Amniotic epithelial cell (primary cell): ENCODE data around the gene VPS35L.

ENCODE experiments used
- DNase-seq: peaks from one replicate; pipeline ENCODE4 v3.0.0-alpha.2; 2010; ENCODE audit warnings: low read depth

VPS35L gene

DNA sequence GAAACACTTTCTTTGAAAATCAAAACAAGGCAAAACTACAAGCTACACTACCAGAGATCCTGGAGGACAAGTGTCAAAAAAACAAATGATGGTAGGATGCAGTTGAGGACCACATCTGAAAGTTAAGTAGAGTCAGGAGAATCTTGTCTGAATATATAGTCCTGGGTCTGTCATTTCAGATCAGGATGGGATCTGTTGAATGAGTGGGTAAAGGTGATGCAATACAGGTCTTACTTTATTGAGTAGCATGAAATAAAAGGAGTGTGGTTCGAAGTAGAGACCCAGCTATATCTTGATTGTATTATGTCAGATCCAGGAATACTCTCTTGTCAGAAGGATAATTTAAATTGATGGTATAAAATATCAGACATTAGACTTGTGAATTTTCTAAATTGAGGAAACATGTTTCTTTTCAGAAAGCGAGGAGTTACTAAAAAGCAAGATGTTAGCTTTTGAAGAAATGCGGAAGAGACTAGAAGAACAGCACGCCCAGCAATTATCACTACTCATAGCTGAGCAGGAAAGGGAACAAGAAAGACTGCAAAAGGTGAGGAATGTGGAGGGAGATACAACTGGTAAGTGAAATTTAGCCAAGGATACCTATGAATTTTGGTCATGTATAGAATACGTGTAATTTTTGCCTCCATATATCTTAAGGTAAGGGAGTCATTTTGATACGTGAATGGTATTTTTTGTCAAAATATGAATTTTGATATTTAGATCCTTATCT lies 15.1 kb upstream of the VPS35L start:
- DNase-seq = no peak

DNA sequence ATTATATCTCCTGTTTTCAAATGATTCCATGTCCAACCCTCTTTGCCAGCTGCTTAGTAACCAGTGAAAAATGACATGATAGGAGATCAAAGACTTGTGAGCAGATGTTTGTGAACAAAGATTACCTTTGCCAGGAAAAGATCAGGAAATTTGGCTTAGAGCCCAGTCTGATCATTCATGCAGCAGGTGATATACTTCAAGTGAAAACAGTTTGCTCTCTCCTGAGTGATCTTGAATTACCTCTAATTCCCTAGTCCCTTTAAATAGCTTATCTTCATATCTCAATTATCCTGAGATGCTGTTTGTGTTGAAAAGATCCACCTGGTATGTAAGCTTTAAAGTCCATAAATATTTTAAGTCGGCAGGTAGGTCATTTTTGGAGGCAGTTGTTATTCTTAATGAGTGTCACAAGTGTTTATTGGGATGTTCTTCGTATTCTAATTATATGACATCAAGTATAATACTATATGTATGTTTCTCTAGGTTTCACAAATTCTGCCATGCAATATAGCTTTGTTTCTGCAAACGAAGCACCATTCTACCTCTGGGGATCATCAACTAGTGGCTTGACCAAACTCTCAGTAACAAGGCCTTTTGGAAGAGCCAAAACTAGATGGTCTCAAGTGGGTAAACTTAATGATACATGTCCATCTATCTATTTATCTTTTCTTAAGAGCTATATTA lies 13.2 kb upstream of the VPS35L start:
- no peak for DNase-seq

DNA sequence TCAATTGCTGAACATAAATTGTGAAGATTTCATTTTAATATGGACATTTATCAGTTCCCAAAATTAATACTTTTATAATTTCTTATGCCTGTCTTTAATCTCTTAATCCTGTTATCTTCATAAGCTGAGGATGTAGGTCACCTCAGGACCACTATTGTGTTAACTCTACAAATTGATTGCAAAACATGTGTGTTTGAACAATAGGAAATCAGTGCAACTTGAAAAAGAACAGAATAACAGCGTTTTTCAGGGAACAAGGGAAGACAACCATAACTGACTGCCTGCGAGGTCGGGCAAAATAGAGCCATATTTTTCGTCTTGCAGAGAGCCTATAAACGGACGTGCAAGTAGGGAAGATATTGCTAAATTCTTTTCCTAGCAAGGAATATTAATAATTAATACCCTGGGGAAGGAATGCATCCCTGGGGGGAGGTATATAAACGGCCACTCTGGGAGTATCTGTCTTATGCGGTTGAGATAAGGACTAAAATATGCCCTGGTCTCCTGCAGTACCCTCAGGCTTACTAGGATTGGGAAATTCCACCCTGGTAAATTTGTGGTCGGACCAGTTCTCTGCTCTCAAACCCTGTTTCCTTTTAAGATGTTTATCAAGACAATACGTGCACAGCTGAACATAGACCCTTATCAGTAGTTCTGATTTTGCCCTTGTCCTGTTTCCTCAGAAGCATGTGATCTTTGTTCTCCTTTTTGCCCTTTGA lies 12.1 kb upstream of the VPS35L start:
- peak; percentile 7 for DNase-seq

DNA sequence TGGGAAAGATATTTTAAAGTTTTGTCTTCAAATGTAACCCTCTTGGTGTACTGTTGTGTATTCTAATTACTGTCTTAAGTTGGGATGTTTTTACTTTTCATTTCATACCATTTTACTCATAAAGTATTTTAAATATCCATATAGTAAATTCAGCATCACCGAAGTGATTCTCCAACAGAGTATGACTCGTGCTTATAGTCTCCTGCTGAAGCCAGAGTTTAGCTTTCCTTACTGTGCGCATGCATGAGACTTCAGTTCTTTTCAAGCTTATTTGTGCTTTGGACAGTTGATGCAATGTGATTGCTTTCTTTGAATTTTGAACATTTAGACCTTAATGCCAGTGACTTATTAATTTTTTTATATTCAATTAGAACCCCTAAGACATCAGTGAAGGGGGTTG lies 7.4 kb upstream of the VPS35L start:
- DNase-seq = no peak

DNA sequence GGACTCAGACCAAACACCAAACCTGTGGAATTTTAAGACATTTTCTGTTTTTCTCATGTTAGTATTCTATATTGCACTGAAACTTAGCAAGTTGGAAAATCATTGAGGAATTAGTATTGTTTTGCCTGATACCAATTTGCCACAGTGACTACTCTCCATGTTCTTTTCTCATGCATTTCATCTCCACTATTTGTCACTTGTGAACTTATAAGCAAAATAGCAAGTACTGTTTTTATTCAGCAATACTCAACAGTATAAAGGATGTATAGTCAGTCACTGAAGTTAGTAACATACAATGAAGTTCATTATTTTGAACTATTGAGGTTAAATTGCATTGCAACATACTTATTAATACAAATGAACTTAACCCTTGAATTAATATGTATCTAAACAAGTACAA lies 5.8 kb upstream of the VPS35L start:
- DNase-seq = no peak

DNA sequence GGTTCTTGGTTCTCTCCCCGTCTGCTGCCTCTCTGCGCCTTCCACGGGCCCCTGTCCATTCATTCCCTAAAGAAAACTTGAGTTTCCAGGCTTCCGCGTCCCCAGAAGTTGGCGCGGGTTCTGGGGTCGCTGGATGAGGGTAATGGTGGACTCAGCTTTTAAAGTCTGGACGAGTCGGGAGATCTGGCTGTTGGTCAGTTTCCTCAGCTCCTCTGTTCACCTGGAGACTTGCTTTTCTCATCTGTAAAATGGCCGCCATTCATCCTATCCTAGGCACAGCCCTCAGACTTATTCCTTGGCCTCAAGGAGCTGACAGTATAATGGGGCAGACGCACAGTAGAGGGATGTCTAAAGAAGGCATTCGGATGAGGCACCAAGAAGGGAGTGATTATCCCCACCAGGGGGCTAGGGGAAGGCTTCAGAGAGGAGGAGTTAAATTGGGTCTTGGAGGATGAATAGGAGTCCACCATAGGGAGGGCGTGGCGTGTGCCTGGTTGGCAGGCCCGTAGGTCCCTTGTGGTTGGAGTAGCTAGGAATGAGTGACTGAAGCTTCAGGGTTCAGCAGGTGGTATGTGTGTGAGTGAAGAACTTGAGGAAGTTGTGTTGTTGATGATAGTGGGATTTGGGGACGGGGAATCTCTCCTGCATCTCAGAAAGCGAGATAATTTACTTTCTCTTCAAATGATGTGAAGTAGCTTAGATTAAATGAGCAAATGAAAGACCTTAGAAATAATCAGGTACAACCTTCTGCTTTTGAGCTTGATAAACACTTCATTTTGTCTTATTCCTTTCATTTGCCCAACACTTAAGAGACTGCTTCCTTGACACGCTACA lies 652 bp downstream of the VPS35L start:
- DNase-seq = peak; percentile 36

DNA sequence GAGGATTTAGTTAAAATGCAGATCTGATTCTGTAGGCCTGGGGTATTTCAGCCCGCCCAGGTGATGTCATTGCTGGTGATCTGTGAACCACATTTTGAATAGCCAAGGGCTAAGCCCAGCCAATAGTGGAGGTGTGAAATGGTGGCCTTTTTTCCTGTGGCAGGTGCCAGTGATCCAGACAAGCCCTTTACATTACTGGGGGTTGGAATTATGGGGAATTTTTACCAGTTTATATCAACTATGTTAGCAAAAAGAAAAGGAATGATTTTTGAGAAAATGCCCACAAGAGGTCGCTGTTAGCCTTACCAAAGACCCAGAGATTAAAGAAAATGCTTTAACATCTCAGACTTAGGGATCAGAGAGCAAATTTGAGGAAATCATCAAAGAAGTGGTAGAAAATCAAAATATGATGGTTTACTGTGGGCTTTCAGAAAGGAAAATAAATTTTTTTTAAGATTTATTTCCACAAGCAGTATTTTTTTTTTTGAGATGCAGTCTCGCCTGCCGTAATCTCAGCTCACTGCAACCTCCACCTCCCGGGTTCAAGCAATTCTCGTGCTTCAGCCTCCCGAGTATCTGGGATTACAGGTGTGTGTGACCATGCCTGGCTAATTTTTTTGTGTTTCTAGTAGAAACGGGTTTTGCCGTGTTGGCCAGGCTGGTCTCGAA lies 3.9 kb downstream of the VPS35L start:
- peak; percentile 62 for DNase-seq

DNA sequence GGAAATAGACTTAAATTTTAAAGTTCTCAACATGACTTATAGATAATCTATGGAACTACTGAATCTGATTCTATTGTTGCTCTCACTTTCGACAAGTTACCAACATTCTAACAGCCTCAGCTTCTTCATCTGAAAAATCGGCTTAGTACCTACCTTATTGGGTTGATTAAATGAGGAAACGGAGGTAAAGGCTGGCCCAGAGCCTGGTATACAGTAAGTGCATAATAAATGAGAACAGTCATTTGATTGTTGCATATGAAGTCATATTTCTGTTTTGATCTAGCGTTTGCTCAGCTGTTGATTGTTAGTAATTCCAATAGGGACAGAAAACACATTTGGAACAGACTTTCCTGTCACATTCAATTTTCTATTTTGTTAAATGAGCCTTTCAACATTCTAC lies 4.6 kb downstream of the VPS35L start:
- no peak for DNase-seq

DNA sequence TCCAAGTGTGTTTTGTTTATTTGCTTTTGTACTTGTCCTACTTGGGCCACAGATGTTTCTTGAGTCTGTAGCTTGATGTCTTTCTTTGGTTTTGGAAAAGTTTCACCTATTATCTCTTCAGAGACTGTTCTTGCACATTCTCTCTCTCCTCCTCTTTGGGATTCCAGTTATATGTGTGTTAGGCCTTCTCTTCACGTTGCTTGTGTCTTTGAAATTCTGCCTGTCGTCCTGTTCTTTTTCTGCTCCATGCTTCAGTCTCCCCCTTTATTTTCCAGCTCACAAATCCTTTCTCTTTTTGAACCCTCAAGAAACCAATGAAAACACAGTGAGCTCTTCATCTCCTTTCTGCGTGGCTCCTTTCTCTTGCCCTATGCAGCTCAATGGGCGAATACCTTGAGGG lies 7.9 kb downstream of the VPS35L start:
- DNase-seq = no peak

DNA sequence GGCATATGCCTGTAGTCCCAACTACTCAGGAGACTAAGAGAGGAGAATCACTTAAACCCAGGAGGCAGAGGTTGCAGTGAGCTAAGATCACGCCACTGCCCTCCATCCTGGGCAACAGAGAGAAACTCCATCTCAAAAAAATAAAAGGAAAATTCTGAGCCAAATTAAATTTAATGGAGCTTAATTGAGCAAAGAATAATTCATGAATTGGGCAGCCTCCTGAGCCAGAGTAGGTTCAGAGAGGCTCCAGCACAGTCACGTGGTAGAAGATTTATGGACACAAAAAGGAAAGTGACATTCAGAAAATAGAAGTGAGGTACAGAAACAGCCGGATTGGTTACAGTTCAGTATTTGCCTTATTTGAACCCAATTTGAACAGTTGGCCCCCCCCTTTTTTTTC lies 10.9 kb downstream of the VPS35L start:
- DNase-seq = no peak

DNA sequence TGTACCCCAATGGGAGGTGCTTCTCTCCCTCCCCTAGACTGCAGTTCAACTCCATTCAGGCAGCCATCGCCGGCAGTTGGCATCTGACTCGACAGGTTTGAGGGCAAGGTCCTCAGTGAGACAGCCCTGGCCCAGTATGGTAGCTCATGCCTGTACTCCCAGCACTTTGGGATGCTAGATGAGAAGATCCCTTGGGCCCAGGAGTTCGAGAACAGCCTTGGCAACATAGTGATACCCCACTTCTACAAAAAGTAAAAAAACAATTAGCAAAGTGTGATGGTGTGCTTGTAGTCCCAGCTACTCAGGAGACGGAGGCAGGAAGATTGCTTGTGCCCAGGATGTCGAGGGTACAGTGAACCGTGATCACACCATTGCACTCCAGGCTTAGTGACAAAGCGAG lies 12.1 kb downstream of the VPS35L start:
- no peak for DNase-seq

DNA sequence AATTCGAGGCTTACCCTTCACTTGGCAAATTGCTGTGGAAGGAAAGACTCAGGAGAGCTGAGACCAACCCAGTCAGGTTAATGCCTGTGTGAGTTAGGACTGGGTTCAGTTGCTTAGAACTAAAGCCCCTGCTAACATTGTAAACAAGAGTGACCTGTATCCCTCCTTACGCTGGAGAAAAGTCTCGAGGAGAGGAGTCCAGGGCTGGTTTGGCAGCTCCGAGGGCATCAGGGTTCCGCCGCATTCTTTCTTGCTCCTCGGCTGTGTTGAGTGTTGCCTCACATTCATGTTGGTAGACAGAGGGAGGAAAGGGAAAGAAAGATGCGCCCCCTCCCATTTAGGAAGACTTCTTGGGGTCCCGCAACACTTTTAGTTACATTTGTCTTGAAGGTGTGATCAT lies 18.5 kb downstream of the VPS35L start:
- DNase-seq = no peak

DNA sequence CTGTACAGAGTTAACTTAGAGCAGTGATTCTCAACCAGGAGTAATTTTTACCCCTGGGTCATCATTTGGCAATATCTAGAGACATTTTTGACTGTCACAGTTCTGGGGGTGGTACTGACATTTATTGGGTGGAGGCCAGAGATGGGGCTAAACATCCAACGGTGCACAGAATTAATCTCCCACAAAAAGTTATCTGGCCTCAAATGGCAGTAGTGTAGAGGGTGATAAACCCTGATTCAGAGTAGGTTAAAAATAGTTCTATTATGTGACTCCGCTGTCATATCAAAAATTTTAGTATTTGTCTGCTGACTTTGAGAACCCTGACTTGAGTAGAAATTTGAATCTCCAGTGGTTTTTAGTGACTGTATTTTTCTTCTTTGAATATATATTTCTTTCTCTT lies 19.1 kb downstream of the VPS35L start:
- DNase-seq = no peak

DNA sequence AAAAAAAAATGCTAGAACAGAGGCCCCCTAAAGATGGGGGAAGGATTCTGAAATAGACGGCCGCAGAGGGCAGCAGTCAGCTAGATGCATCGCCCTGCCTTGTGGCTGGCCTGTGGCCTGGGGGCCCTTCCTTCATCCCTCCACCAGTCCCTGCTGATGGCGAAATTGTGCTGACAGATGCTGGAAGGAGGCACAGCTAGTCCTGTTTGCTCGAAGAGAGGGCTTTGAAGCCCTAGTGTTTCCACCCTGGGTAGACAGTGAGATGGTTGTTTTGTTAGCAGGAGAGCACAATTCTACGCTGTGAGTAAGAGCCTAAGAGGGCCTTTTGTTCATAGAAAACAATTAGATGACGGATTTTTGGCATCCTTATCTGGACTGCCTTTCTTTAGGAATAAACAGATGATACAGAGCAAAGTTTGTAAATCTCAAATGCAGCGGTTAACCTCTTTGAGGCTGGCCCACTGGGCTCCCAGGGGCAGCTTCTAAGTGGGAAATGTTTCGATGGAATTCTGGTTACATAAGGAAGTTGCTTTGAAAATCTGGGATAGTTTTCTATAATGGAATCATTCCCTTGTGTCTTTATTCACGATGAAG lies 23.0 kb downstream of the VPS35L start:
- no peak for DNase-seq

DNA sequence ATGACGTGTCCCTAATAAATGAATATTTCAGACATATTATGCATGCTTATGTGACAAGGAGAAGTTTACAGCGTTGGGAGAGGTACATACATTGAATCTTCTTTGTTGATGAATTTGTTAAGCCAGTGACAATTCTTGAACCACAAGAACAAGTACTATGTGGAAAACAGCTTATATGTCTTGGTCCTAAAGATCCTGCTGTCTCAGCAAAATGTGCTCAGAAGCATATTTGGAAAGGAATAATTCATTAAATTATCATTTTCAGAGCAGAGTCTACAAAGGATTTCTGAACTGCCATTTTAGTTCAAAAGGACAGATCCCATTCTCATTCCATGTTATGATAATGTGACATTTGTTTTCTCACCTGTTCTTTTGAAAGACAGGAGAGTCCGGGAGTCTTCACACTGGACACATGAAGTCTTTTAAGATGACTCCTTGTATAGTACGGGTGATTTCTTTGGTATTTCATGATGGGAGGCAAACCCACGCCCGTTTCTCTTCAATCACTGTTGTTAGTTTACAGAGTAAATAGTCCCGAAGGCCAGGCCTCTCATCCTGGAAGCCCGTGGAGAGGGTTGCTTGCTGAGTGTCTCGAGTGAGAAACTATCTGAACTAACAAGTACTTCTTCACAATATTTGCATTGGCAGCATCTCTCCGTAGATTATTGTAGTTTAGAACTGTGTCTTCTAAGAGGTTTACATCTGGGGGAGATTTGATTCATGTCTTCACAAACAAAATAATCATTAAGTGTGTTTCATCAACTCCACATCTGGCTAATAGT lies 26.7 kb downstream of the VPS35L start:
- no peak for DNase-seq

DNA sequence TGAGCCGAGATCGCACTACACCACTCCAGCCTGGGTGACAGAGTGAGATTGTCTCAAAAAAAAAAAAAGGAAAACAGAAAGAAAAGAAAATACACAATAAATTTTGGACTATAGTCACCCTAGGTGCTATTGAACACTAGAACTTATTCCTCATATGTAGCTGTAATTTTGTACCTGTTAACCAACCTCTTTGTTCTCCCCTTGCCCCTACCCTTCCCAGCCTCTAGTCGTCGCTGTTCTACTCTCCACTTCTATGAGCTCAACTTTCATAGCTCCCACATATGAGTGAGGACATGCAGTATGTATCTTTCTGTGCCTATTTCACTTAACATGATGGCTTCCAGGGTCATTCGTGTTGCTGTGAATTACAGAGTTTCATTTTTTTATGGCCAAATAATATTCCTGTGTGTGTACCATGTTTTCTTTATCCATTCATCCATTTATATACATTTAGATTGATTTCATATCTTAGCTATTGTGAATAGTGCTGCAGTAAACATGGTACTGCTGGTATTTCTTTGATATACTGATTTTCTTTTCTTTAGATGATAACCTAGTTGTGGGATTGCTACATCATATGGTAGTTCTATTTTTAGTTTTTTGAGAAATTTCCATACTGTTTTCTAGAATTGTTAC lies 28.3 kb downstream of the VPS35L start:
- DNase-seq = peak; percentile 53

DNA sequence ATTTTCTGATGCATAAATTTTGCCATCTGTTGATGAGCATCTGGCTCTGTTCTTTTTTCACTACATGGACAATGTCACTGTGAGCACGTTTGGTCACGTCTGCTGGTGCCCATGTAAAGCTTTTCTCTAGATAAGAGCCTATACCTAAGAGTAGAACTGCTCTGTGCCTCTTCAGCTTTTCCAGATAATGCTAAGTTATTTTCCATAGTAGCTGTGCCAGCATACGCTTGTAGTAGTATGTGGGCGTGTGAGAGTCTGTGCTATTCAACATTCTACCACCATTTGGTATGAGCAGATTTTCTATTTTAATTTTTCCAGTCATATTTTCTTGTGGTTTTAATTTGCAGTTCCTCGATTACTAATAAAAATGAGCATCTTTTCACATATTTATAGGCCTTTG lies 33.2 kb downstream of the VPS35L start:
- peak; percentile 19 for DNase-seq

DNA sequence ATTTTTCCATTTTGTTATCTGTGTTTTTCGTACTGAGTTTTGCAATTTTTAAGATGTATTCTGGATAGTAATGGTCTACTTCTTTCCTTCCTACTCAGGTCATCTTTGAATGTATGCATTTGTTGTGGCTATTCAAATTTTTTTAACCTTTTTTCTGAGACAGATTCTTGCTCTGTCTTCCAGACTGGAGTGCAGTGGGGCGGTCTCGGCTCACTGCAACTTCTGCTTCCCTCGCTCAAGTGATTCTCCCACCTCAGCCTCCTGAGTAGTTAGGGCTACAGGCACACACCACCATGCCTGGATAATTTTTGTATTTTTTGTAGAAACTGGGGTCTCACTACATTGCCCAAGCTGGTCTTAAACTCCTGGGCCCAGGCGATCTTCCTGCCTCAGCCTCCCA lies 33.6 kb downstream of the VPS35L start:
- DNase-seq = no peak

DNA sequence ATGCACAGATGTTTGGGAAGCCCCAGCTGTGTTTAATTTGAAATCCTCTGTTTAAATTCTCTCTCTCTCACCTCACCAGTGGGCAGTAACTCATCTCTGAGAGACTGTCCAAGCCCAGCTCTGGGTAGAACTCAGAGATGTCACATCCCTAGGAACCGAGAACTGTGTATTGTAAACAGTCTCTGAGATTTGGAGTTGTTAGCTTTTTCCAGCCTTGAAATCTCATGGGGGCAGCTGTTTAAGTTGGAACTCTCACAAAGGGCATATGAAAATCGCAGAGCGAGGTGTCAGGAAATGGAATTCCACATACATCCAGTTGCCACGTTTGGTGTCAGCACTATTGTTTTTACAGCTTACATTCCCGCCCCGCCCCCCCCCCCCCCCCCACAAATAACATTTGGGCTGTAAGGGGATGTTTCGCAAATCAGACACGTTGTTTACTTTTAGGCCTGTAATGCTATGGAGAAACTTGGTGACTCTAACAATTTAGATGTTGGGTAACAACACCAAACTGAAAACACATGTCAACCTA lies 34.3 kb downstream of the VPS35L start:
- DNase-seq = peak; percentile 75
